Tibial artery (tissue), 4 donors: ENCODE data around the gene XPO4.

Source experiments
- DNase-seq, 2 donors: peaks; one replicate each; pipeline ENCODE4 v3.0.0-alpha.2; 2019
- H3K27ac ChIP-seq, 2 donors: fragments of 200-600 bp; sonication (generic) in 1 of 2; 1 replicate in 1 of 2; 2 replicates in 1 of 2; pipeline ENCODE4 v1.5.1; 2018 to 2019; ENCODE audit warnings: mild to moderate bottlenecking in 1 of 2
- H3K27me3 ChIP-seq, 2 donors: fragments of 200-600 bp; sonication (generic) in 1 of 2; one replicate each; pipeline versions ENCODE4 v1.5.1 to v1.6.0; 2016 to 2019
- H3K36me3 ChIP-seq, 3 donors: fragments of 200-600 bp; sonication (generic) in 2 of 3; one replicate each; pipeline ENCODE4 v1.5.1; 2016 to 2019; ENCODE audit warnings: mild to moderate bottlenecking in 2 of 3
- H3K4me1 ChIP-seq, 4 donors: fragments of 200-600 bp; sonication (generic) in 2 of 4; 1 replicate in 3 of 4; 2 replicates in 1 of 4; pipeline ENCODE4 v1.5.1; 2016 to 2019
- H3K4me3 ChIP-seq, 2 donors: fragments of 200-600 bp; sonication (generic) in 1 of 2; 1 replicate in 1 of 2; 2 replicates in 1 of 2; pipeline ENCODE4 v1.5.1; 2018 to 2019; ENCODE audit warnings: mild to moderate bottlenecking in 2 of 2
- H3K9me3 ChIP-seq, 3 donors: fragments of 200-600 bp; sonication (generic) in 1 of 3; one replicate each; pipeline ENCODE4 v1.5.1; 2016 to 2019
- intact Hi-C: fragments of 100-400 bp; cut with DNase I; formaldehyde crosslinking; loops from one replicate; pipeline ENCODE4 v1.15.0; 2023; ENCODE audit warnings: low total_unique reads
- TF ChIP-seq, protein P1 (sequence below), 2 experiments: fragments of 200-600 bp in 1 of 2; fragments of 450-650 bp in 1 of 2; IDR thresholded peaks; one replicate each; pipeline ENCODE4 v1.5.1; 2017 to 2019; ENCODE audit warnings: antibody characterized with exemption in 2 of 2, mild to moderate bottlenecking in 1 of 2, moderate library complexity in 1 of 2

Gene XPO4

GRCh38 chr13:20769834-20770233 lies 132.7 kb downstream of the XPO4 start:
- Histone ChIP-seq H3K27me3 (no peaks in the 10 kb centered on the region), H3K27ac (no peak overlapping the region), H3K9me3 (peaks cover 0 to 15% (median 5%) of the 10 kb centered on the region in 3 donors), H3K36me3 (peaks cover 4 to 8% (median 6%) of the 10 kb centered on the region in 3 donors), H3K4me1 (peaks cover 0 to 11% (median 9%) of the 10 kb centered on the region in 4 donors), H3K4me3 (no peak overlapping the region)
- DNase-seq, result no peak
- intact Hi-C loops, result loop anchor here (5.0 kb wide), 1 partner anchor 63 kb away; no protein-coding TSS in a partner anchor
- TF ChIP-seq, protein P1, sequence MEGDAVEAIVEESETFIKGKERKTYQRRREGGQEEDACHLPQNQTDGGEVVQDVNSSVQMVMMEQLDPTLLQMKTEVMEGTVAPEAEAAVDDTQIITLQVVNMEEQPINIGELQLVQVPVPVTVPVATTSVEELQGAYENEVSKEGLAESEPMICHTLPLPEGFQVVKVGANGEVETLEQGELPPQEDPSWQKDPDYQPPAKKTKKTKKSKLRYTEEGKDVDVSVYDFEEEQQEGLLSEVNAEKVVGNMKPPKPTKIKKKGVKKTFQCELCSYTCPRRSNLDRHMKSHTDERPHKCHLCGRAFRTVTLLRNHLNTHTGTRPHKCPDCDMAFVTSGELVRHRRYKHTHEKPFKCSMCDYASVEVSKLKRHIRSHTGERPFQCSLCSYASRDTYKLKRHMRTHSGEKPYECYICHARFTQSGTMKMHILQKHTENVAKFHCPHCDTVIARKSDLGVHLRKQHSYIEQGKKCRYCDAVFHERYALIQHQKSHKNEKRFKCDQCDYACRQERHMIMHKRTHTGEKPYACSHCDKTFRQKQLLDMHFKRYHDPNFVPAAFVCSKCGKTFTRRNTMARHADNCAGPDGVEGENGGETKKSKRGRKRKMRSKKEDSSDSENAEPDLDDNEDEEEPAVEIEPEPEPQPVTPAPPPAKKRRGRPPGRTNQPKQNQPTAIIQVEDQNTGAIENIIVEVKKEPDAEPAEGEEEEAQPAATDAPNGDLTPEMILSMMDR (IDR thresholded peaks at IDR 0.05), result no peak

DNA sequence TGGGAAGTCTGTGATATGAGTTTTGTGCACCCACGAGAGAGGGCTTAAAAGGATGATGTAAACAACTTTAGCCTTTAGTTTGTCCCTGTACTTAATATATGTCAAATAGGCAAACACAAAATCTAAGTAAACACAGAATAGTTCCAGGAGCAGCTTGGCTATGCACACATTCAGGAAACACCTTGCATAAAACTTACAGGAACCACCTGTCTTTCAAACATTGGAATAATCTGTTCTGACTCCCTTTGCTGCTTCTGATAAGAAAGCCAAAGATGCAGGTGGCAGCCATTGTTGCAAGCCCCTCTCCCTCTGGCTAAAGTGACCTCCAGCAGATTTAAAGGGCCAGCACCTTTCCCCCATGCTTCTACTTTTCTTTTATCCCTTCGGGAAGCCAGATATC lies 133.5 kb downstream of the XPO4 start:
- DNase-seq, result no peak
- intact Hi-C loops, result no loop called here
- TF ChIP-seq, protein P1 (IDR thresholded peaks at IDR 0.05), result no peak

GRCh38 chr13:20767309-20767943 lies 135.1 kb downstream of the XPO4 start:
- H3K4me3 ChIP-seq, result no peak overlapping the region

More for the DNA sequence above, 133.5 kb downstream of the XPO4 start:
- peaks cover 0 to 11% (median 9%) of the 10 kb centered on the region in 4 donors for H3K4me1 ChIP-seq
- peaks cover 0 to 15% (median 5%) of the 10 kb centered on the region in 3 donors for H3K9me3 ChIP-seq
- no peak overlapping the region for H3K27ac ChIP-seq
- no peak overlapping the region for H3K4me3 ChIP-seq
- H3K36me3 ChIP-seq, result peaks cover 4 to 8% (median 6%) of the 10 kb centered on the region in 3 donors
- H3K27me3 ChIP-seq, result no peaks in the 10 kb centered on the region

GRCh38 chr13:20760872-20761271 lies 141.7 kb downstream of the XPO4 start:
- H3K4me3 ChIP-seq, result no peak overlapping the region
- no peak for DNase-seq
- TF ChIP-seq, protein P1 (IDR thresholded peaks at IDR 0.05), result no peak
- peaks cover 7 to 16% (median 11%) of the 10 kb centered on the region in 3 donors for H3K36me3 ChIP-seq
- intact Hi-C loops, result no loop called here
- no peak overlapping the region for H3K27ac ChIP-seq
- no peaks in the 10 kb centered on the region for H3K4me1 ChIP-seq
- peaks cover 0 to 9% (median 5%) of the 10 kb centered on the region in 3 donors for H3K9me3 ChIP-seq
- H3K27me3 ChIP-seq, result no peaks in the 10 kb centered on the region

More at GRCh38 chr13:20767309-20767943, 135.1 kb downstream of the XPO4 start:
- H3K4me1 ChIP-seq, result peaks cover 0 to 5% (median 2%) of the 10 kb centered on the region in 4 donors
- H3K36me3 ChIP-seq, result peaks cover 4 to 8% (median 6%) of the 10 kb centered on the region in 3 donors
- no peaks in the 10 kb centered on the region for H3K27me3 ChIP-seq
- peaks cover 0 to 15% (median 5%) of the 10 kb centered on the region in 3 donors for H3K9me3 ChIP-seq
- no peak overlapping the region for H3K27ac ChIP-seq
- DNase-seq, result no peak
- TF ChIP-seq, protein P1 (IDR thresholded peaks at IDR 0.05), result no peak
- intact Hi-C loops, result no loop called here

DNA sequence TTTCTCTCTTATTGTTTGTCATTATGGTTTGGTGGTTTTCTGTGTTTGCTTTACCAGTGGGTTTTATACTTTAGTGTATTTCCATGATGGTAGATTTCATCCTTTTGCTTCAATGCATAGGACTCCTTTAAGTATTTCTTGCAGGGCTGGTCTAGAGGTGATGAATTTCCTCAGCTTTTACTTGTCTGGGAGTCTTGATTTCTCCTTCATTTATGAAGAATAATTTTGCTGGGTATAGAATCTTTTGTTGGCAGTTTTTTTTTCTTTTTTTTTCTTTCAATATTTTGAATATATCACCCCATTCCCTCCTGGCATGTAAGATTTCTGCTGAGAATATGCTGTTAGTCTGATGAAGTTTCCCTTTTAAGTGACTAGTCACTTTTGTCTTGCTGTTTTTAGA lies 148.5 kb downstream of the XPO4 start:
- Histone ChIP-seq H3K36me3 (peaks cover 15 to 33% (median 27%) of the 10 kb centered on the region in 3 donors), H3K27ac (no peak overlapping the region), H3K27me3 (no peaks in the 10 kb centered on the region), H3K4me3 (no peak overlapping the region), H3K9me3 (peaks cover 12 to 31% (median 12%) of the 10 kb centered on the region in 3 donors), H3K4me1 (no peaks in the 10 kb centered on the region)
- TF ChIP-seq, protein P1 (IDR thresholded peaks at IDR 0.05), result no peak
- DNase-seq, result no peak
- intact Hi-C loops, result no loop called here
